Measurements from ENCODE around the gene VAV3.

VAV3 gene

GRCh38 chr1:107879927-107880326 is 85.1 kb downstream of the VAV3 start:
- DNase-seq (ENCODE audit: low read depth) = no peak
- H3K4me3 ChIP-seq (ENCODE audit: low read depth, low read length) = no peak overlapping the region
- TF ChIP-seq, protein P1, sequence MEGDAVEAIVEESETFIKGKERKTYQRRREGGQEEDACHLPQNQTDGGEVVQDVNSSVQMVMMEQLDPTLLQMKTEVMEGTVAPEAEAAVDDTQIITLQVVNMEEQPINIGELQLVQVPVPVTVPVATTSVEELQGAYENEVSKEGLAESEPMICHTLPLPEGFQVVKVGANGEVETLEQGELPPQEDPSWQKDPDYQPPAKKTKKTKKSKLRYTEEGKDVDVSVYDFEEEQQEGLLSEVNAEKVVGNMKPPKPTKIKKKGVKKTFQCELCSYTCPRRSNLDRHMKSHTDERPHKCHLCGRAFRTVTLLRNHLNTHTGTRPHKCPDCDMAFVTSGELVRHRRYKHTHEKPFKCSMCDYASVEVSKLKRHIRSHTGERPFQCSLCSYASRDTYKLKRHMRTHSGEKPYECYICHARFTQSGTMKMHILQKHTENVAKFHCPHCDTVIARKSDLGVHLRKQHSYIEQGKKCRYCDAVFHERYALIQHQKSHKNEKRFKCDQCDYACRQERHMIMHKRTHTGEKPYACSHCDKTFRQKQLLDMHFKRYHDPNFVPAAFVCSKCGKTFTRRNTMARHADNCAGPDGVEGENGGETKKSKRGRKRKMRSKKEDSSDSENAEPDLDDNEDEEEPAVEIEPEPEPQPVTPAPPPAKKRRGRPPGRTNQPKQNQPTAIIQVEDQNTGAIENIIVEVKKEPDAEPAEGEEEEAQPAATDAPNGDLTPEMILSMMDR (IDR thresholded peaks at IDR 0.05; ENCODE audit: control insufficient read depth, extremely low read depth, insufficient read depth) = no peak

GRCh38 chr1:107879346-107879745 is 85.6 kb downstream of the VAV3 start:
- TF ChIP-seq, protein P1 (IDR thresholded peaks at IDR 0.05; ENCODE audit: control insufficient read depth, extremely low read depth, insufficient read depth) = no peak
- no peak overlapping the region for H3K4me3 ChIP-seq (ENCODE audit: low read depth, low read length)
- no peak for DNase-seq (ENCODE audit: low read depth)

- DNase-seq (ENCODE audit: low read depth) = no peak
- H3K4me3 ChIP-seq (ENCODE audit: low read depth, low read length) = no peak overlapping the region
- TF ChIP-seq, protein P1 (IDR thresholded peaks at IDR 0.05; ENCODE audit: control insufficient read depth, extremely low read depth, insufficient read depth) = no peak
Measured at GRCh38 chr1:107877745-107878144, 87.2 kb downstream of the VAV3 start.

- no peak overlapping the region for H3K4me3 ChIP-seq (ENCODE audit: low read depth, low read length)
Measured at GRCh38 chr1:107877092-107877491, 87.9 kb downstream of the VAV3 start.

GRCh38 chr1:107875689-107876088 is 89.3 kb downstream of the VAV3 start:
- TF ChIP-seq, protein P1 (IDR thresholded peaks at IDR 0.05; ENCODE audit: control insufficient read depth, extremely low read depth, insufficient read depth) = no peak
- no peak for DNase-seq (ENCODE audit: low read depth)
- no peak overlapping the region for H3K4me3 ChIP-seq (ENCODE audit: low read depth, low read length)

More at GRCh38 chr1:107877092-107877491, 87.9 kb downstream of the VAV3 start:
- TF ChIP-seq, protein P1 (IDR thresholded peaks at IDR 0.05; ENCODE audit: control insufficient read depth, extremely low read depth, insufficient read depth) = no peak
- DNase-seq (ENCODE audit: low read depth) = no peak

- H3K4me3 ChIP-seq (ENCODE audit: low read depth, low read length) = no peak overlapping the region
- TF ChIP-seq, protein P1 (IDR thresholded peaks at IDR 0.05; ENCODE audit: control insufficient read depth, extremely low read depth, insufficient read depth) = no peak
- no peak for DNase-seq (ENCODE audit: low read depth)
Measured at GRCh38 chr1:107874221-107874620, 90.8 kb downstream of the VAV3 start.

- H3K4me3 ChIP-seq (ENCODE audit: low read depth, low read length) = no peak overlapping the region
- no peak for DNase-seq (ENCODE audit: low read depth)
- TF ChIP-seq, protein P1 (IDR thresholded peaks at IDR 0.05; ENCODE audit: control insufficient read depth, extremely low read depth, insufficient read depth) = no peak
Measured at GRCh38 chr1:107871687-107872395, 93.1 kb downstream of the VAV3 start.

Data from LNCaP clone FGC (cell line).